ENCODE results near the gene B4GALT2.

- TF ChIP-seq CTCF (conservative IDR thresholded peaks at IDR 0.05; ENCODE audit: low read length) = no peak
- no peak for TF ChIP-seq EZH2phosphoT487 (IDR thresholded peaks at IDR 0.05; ENCODE audit: borderline replicate concordance, low read depth, low read length)
These were observed 2.6 kb downstream of the B4GALT2 start for GRCh38 chr1:43981636-43982035.
